ENCODE results near the gene MTIF3. TPM values are rescaled to one million over a fixed set of nuclear protein-coding genes. Genes with fewer than 3 reads are reported as not detected.

Gene MTIF3
- total and polyA plus RNA-seq, 5 experiments from 2014 or later, result 46.6 to 81.7 (median 69.2) TPM

GRCh38 chr13:27389891-27390290, 60.5 kb downstream of the MTIF3 start:
- no peak overlapping the region for H3K4me3 Mint-ChIP-seq
- no peaks in the 10 kb centered on the region for H3K36me3 Mint-ChIP-seq
- POLR2A ChIA-PET, result interaction anchor here (0.7 kb wide), 1 partner anchor 958 kb away, joined by 3 read pairs; no protein-coding TSS in a partner anchor
- H3K9me3 Mint-ChIP-seq, result no peaks in the 10 kb centered on the region
- ATAC-seq (no peak), DNase-seq (no peak)
- no peak overlapping the region for H3K27ac Mint-ChIP-seq
- no peaks in the 10 kb centered on the region for H3K27me3 Mint-ChIP-seq
- peaks cover 0 to 3% (median 0%) of the 10 kb centered on the region in 4 donors for H3K4me1 Mint-ChIP-seq

- DNase-seq, result no peak
- H3K9me3 Mint-ChIP-seq, result no peaks in the 10 kb centered on the region
- H3K4me3 Mint-ChIP-seq, result no peak overlapping the region
- POLR2A ChIA-PET, result no interaction called here
- H3K27ac Mint-ChIP-seq, result no peak overlapping the region
- H3K27me3 Mint-ChIP-seq, result peaks cover 0 to 2% (median 0%) of the 10 kb centered on the region in 5 donors
- no peaks in the 10 kb centered on the region for H3K36me3 Mint-ChIP-seq
- ATAC-seq, result no peak
- peaks cover 0 to 3% (median 0%) of the 10 kb centered on the region in 4 donors for H3K4me1 Mint-ChIP-seq
Observed at GRCh38 chr13:27388241-27388640, 62.1 kb downstream of the MTIF3 start.

Other genes with a start within 250 kb of the MTIF3 start
- gene RPL21, start 199.0 kb downstream of the MTIF3 start, total RNA-seq, result 1,000 to 10,000 TPM; 2,102 to 2,162 TPM
- gene RPL21, start 199.0 kb downstream of the MTIF3 start, polyA plus RNA-seq, result 1,000 to 10,000 TPM; 7,933 to 9,149 (median 9,080) TPM
- gene RASL11A, start 179.7 kb downstream of the MTIF3 start, total RNA-seq, result 1 to 10 TPM; 2.9 TPM
- 1 to 10 TPM in 2 of 3 donors, under 1 TPM in 1; 0.20 to 3.3 (median 1.7) TPM for gene RASL11A, start 179.7 kb downstream of the MTIF3 start, polyA plus RNA-seq
- 100 to 1,000 TPM; 238 to 244 TPM for gene GTF3A, start 25.9 kb downstream of the MTIF3 start, total RNA-seq
- 100 to 1,000 TPM; 406 to 534 (median 525) TPM for gene GTF3A, start 25.9 kb downstream of the MTIF3 start, polyA plus RNA-seq
- gene LNX2, start 170.0 kb upstream of the MTIF3 start, total RNA-seq, result 10 to 100 TPM; 10.0 to 10.8 TPM
- gene LNX2, start 170.0 kb upstream of the MTIF3 start, polyA plus RNA-seq, result 1 to 10 TPM; 2.5 to 3.1 (median 2.8) TPM
- 100 to 1,000 TPM; 160 to 165 TPM for gene POLR1D, start 171.3 kb upstream of the MTIF3 start, total RNA-seq
- gene POLR1D, start 171.3 kb upstream of the MTIF3 start, polyA plus RNA-seq, result 100 to 1,000 TPM; 115 to 136 (median 126) TPM